ENCODE results near the gene PPP1R14B.

The PPP1R14B gene

DNA sequence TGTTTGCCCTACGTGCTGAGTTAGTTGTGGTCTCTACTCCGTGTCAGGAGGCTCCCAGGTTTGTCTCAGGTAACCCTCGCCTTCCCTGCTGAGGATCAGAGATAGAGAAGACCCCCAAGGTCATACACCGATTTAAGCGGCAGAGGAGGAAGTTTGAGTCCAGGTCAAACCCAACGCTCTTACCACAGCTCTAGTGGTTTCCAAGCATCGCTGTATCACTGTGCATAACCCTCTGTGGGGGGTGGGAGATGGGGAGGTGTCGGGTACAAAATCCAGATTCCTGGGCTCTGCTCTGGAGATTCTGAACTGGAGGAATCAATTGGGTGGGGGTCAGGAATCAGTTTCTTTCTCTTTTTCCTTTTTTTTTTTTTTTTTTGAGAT is 15.8 kb downstream of the PPP1R14B start:
- no peak for DNase-seq (ENCODE audit: low read depth in 2 of 2)

DNA sequence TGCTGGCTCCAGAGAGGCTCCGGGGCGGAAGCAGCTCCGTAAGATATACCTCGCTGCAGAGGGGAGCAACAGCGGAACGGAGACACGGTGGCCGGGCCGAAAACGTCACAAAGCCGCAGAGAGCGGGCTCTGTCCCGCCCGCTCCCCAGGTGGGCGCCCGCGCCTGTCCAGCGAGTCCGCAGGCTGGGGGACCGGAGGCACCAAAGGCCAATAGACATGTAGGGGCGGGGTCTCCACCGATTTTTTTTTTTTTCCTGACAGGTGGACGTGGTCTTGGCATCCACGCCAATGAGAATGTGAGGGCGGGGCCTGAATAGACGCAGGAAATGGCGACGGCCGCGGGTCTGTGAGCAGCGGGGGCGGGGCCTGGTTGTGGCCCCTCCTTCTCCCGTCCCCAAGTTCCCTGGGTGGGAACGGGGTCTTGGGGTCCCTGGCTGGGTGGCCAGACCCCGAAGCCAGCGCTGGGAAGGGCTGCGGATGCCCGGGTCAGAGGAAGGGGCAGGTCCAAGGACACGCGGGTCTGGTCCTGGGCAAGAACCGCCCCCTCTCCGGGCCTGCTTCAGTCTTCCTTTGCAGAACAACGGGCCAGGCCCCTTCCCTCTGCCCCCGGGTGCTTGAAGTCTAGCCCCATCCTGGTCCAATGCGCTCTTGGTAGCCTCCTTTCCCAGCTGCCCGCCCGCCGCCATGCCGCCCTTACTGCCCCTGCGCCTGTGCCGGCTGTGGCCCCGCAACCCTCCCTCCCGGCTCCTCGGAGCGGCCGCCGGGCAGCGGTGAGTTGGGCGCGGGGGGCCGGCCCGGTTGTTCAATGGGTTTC is 16.4 kb downstream of the PPP1R14B start, which contains the start of gene DNAJC4:
DNAJC4 (plus strand) TSS at position 378 of the 814 bp plus-strand sequence; CDS start at position 685, 307 bp downstream.
- DNase-seq (ENCODE audit: low read depth in 2 of 2): peak in 1 of 2 donors; percentile 79

DNA sequence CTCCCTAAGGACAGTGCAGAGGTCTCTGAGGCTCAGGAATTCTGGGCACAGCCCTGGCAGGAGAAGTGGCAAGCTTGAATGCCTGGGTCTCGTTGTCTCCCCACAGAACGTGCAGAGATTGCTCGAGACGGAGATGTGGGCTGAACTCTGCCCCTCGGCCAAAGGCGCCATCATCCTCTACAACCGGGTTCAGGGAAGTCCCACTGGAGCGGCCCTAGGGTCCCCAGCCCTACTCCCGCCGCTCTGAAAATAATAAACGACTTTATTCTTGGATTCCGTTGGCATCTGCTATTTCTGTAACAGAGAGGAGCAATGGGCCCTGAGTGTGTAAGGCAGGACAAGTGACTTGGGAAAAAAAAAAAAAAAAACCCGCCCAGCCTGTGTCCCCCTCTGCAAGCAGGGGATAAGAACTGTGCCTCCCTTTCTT is 17.0 kb downstream of the PPP1R14B start:
- DNase-seq (ENCODE audit: low read depth in 2 of 2): no peak

DNA sequence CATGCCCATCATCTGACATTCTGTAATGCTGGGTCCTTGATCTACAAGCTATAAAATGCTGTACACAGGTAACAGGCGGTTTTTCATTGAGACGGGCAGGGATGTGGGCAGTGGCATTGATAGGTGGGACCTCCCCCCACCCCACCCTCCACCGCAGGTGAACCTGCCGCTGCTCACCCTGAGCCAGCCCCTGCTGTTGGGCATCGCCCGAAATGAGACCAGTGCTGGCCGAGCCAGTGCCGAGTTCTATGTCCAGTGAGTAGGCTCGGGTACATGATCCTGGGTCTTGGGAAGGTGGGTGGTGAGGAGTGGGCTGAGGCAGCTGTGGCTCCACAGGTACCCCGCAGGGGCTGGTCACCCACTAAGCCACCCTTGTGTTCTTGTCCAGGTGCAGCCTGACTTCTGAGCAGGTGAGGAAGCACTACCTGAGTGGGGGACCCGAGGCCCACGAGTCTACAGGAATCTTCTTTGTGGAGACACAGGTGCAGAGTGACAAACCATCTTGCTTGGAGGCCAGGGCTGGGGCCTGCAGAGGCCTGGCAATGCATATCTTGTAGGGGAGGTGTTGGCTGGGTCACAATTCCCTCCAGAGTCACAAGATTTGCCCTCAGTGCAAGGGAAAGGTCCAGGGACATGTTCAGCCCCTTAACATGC is 17.5 kb downstream of the PPP1R14B start:
- DNase-seq (ENCODE audit: low read depth in 2 of 2): no peak

DNA sequence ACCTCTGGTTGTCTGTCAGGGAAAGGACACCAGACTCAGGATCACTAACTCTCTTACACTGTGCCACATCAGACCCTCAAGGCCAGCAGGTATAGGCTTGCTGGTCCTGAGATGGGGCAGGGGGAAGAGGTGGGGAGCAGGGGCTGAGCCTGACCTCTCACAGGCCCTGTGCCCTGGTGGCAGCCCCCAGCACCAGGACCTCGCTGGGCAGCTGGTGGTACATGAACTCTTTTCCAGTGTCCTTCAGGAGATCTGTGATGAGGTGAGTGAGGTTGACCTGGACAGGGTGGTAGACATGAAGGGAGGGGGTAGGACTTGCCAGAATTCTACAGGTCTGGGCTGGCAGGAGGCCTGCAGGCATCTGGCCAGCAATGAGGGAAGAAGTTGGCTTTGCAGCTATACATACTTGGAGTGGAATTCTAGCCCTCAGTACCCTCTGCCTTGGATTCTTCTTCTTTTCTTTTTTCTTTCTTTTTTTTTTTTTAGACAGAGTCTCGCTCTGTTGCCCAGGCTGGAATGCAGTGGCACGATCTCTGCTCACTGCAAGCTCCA is 19.3 kb downstream of the PPP1R14B start:
- DNase-seq (ENCODE audit: low read depth in 2 of 2): no peak

DNA sequence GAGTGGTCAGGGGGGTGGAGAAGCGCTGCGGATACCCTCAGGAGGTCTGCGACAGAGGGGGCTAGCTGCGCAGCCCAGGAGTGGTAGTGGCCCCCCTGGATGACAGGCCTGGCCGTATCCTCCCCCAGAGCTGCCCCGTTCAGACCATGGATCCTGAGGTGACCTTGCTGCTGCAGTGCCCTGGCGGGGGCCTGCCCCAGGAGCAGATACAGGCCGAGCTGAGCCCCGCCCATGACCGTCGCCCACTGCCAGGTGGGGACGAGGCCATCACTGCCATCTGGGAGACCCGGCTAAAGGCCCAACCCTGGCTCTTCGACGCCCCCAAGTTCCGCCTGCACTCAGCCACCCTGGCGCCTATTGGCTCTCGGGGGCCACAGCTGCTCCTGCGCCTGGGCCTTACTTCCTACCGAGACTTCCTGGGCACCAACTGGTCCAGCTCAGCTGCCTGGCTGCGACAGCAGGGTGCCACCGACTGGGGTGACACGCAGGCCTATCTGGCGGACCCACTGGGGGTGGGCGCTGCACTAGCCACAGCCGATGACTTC is 20.2 kb downstream of the PPP1R14B start:
- peak in 1 of 2 donors; percentile 38 for DNase-seq (ENCODE audit: low read depth in 2 of 2)

DNA sequence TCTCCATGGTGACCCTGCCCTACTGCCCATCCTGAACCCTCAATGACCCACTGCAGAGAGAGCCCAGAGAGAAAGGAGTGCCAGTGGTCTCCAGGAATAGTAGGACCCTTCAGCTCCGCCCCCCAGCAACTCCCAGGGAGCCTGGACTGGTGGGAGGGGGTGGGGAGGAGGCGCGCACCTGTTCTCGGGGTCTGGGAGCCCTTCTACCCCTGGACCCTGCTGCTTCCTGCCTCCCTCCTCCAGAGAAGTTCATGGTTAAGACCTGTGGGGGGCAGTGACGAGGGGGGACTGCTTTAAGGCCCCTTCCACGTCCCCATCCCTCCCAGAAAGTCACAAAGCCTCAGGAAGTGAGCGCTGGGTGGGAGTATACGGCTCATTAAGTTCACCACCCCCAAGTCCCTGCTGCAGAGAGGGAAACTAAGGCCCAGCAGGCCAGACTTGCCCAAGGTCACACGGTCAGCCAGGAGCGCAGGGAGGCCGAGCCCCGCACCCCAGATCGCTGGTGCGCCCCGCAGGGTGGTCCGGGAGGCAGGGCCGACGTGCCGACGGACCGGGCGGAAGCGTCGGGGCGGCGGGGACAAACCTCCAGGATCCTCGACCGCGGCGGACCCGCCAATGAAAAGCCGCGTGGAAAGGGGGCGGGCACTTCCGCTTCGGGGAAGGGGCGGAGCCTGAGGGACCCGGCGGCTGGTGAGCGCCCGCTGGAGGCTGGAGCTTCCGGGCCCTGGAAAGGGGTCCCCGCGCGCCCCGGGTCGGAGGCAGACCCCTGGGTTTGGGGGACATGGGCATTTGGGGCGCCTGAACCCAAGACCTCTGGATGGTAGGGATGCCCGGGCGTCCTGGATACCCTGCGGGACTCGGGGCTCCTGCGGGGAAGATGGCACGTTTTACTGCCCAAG is 20.9 kb downstream of the PPP1R14B start, which contains the start of the genes NUDT22 and TRPT1:
NUDT22 (plus strand) TSS at position 667 of the 899 bp plus-strand sequence. CDS start 379 bp downstream, outside the sequence.
TRPT1 (minus strand) TSS at position 579 of the 899 bp plus-strand sequence; CDS start at position 253, 326 bp downstream.
- peak; percentile 86 to 89 for DNase-seq (ENCODE audit: low read depth in 2 of 2)

DNA sequence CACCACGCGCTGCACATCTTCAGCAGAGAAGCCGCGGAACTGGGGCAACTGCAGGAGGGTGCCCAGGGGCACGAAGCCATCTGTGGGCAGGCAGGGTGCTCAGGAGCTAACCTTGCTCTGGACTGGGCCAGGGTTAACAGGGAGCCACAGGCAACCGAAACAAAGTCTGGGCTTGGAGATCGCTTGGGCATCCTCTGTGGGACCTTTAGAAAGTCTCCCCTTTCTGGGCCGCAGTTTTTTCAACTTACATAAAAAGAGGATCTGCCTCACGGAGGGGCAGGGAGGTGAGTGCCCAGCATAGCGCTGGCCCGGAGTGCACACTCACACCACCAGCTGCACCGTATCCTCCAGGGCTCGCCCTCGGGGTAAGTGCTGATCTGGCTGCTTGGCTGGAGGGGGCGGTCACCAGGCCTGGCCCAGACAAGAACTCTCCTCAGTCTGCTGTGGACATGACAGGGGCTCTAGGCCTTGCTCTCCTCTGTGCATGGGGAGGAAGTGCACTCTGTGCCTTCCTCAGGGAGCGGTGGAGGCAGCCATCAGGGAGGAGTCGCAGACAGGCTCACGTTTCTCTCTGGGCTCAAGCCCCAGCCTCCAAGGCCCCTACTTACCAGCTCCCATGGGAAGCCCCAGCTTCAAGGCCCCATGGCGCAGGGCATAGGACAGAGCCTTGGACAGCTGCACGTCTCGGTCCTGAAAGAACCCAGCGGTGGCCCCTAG is 21.7 kb downstream of the PPP1R14B start:
- DNase-seq (ENCODE audit: low read depth in 2 of 2): no peak

DNA sequence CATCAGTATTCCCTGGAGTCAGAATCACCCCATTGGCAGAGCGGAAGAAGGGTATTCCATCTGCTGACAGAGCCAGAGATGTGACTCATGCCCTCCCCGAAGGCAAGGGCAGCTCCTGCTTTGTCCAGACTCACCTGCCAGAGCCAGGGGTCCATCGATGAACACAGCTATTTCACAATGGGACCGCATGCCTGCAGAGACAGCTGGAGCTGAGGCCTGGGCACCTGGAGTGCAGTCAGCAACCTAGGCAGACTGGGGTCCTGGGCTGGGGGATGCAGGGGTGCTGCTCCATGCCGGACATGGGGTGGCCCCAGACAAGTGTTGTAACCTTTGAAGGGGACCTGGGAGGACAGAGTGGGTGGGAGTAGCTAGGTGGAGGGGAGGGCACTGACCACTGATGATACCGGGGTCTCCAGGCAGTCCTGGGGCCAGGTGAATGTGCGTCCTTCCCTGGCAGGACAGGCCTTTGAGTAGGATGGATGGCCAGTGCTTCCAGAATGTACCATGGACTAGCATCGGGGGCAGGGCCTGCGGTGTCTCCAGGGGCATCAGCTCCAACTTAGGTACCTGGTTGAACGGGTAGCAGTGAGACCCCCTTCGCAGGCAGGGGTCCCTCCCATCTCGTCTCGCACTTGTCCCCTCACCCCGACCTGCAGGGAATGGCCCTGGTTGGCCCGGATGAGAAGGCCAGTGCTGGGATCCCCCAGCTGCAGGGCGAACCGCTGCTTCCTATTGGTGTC is 22.4 kb downstream of the PPP1R14B start:
- no peak for DNase-seq (ENCODE audit: low read depth in 2 of 2)

DNA sequence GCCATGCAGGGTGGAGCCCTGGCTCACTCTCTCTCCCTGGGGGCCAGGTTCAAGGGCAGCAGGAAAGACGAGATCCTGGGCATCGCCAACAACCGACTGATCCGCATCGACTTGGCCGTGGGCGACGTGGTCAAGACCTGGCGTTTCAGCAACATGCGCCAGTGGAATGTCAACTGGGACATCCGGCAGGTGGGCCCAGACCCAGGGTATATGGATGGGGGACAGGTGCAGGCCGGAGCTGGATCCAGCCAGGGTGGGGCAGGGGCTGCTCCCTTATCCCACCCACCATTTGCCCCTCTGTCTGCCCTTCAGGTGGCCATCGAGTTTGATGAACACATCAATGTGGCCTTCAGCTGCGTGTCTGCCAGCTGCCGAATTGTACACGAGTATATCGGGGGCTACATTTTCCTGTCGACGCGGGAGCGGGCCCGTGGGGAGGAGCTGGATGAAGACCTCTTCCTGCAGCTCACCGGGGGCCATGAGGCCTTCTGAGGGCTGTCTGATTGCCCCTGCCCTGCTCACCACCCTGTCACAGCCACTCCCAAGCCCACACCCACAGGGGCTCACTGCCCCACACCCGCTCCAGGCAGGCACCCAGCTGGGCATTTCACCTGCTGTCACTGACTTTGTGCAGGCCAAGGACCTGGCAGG is 23.6 kb downstream of the PPP1R14B start:
- DNase-seq (ENCODE audit: low read depth in 2 of 2): no peak

DNA sequence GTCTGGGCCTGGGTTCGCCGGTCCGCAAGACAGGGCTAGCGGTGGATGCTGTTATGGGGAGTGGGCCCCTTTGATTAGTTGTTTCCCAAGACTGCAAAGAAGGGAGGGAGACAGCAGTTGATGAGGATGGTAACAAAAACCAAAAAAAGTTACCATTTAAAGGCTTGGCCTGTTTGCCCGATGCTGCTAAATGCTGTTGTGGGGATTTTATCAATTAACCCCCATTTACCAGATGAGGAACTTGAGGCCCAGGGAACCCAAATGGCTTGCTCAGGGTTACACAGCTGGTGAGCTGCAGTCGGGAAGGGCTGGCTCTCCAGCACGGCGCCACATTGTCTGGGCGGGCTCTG is 24.1 kb downstream of the PPP1R14B start:
- no peak for DNase-seq (ENCODE audit: low read depth in 2 of 2)

DNA sequence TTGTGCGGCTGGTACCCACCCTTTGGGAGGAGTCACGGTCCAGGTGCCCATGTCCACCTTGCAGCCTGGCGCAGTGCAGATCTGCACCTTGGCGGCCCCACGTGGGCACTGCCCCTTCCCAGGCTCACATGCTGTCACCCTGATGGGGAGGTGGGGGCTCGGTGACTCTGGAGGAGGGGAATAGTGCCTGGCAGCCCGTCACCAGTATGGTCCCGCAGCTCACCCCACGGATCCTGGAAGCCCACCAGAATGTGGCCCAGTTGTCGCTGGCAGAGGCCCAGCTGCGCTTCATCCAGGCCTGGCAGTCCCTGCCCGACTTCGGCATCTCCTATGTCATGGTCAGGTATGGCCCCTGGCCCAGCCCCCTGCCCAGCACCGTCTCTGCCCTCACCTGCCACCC is 25.9 kb downstream of the PPP1R14B start:
- DNase-seq (ENCODE audit: low read depth in 2 of 2): no peak

DNA sequence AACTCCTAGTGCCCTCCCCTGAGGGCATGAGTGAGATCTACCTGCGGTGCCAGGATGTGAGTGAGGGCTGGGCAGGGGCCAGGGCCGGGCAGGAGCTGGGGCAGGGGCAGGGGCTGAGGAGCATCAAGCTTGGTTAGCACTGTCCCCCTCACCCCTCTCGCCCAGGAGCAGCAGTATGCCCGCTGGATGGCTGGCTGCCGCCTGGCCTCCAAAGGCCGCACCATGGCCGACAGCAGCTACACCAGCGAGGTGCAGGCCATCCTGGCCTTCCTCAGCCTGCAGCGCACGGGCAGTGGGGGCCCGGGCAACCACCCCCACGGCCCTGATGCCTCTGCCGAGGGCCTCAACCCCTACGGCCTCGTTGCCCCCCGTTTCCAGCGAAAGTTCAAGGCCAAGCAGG is 26.5 kb downstream of the PPP1R14B start:
- DNase-seq (ENCODE audit: low read depth in 2 of 2): no peak

DNA sequence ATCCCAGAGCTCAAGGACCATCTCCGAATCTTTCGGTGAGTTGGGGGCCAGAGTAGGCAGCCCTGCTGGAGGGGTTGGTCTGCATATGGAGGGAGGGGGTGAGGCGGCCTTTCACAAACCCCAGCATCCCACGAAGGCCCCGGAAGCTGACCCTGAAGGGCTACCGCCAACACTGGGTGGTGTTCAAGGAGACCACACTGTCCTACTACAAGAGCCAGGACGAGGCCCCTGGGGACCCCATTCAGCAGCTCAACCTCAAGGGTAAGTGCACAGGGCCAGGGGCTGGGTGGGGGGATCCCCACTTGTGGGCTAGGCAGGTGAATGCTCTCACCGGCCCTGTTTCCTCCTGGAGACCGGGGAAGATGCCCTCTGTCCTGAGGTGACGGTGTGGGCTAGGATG is 27.0 kb downstream of the PPP1R14B start:
- no peak for DNase-seq (ENCODE audit: low read depth in 2 of 2)

DNA sequence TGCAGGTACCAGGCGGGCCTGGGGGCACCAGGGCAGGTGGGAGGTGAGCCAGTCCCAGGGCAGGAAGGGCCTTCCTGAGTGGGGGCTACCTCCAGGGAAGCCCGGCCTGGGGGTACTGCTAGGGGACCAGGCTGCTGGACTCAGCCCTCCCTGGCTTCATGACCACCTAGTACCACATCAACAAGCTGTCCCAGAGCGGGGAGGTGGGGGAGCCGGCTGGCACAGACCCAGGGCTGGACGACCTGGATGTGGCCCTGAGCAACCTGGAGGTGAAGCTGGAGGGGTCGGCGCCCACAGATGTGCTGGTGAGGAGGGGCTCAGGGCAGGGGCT is 27.4 kb downstream of the PPP1R14B start:
- DNase-seq (ENCODE audit: low read depth in 2 of 2): no peak

DNA sequence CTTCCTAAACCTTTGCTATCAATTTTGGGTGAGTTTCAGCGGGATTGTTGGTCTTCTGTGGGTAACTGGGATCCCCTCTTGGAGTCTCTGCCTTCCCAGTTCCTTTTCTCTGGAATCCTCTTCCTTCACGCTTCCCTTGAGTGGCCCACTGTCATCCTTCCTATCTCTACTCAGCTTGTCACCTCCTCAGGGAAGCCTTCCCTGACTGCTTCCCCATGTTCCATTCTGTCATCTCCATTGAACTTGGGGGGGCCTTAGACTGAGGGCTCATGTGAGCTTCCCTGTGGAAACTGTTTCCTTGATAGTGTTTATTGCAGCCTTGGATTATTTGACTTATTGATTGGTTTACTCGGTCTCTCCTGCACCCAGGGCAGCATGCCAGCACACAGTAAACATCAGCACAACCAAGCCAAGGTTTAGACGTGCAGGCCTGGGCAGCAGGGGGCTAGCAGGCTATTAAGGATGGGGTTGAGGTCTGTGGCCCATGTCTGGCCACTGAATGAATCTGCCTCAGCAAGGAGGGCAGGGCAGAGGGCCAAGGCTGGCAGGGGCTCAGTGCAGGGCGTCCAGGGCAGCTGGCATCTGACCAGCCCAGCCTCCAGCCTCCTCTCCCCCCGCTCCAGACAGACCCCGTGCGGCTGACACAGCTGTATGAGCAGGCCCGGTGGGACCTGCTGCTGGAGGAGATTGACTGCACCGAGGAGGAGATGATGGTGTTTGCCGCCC is 28.0 kb downstream of the PPP1R14B start:
- DNase-seq (ENCODE audit: low read depth in 2 of 2): no peak

DNA sequence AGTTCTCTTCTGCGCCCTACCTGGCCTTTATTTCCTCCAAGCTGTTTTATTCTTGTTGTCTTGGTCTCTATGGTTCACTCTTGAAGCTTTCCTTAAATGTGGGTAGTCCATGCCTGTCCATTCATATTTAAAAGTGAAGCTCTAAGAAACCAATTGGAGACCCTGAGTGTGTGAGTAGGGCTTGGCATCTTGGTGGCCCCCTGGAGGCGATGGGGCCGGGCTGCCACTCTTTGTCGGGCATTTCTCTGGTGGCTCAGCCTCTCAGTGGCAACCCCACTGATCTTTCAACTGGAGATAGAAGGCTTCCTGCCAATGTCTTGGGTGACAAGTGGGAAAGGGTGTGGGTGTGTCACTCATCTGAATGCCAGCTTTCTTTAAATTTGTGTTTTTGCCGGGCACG is 29.9 kb downstream of the PPP1R14B start:
- DNase-seq (ENCODE audit: low read depth in 2 of 2): no peak

DNA sequence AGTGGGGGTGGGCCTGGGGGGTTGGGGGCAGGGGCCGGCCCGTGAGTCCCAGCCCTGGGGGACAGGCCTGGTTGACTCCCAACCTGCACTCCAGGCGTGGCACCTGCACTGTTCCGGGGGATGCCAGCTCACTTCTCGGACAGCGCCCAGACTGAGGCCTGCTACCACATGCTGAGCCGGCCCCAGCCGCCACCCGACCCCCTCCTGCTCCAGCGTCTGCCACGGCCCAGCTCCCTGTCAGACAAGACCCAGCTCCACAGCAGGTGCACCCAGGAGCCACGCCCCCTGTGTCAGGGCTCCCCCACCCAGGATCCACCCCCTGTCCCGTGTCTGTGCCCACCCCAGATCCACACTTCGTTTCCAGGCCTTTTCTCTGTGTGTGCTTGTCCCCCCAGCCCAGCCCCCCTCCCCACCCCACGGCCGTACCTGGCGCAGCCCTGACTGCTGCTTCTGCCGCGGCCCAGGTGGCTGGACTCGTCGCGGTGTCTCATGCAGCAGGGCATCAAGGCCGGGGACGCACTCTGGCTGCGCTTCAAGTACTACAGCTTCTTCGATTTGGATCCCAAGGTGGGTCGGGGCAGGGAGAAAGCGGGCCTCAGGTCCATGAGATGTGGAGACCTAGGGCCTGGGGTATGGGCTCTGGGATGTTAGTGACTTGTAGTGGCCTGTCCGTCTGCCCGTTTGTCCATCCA is 35.4 kb downstream of the PPP1R14B start:
- no peak for DNase-seq (ENCODE audit: low read depth in 2 of 2)

All from stimulated activated CD8-positive, alpha-beta memory T cell treated with anti-CD3 and anti-CD28 coated beads, Interleukin-2, amount 100 ng/mL, for 1 hour (primary cell).